ENCODE measurements around the gene AGXT. TPM values are rescaled to one million over a fixed set of nuclear protein-coding genes. Genes with fewer than 3 reads are reported as not detected.

The AGXT gene
- total and polyA plus RNA-seq, 4 donors: 254 to 1,572 (median 1,428) TPM

GRCh38 chr2:240855670-240856069, 13.0 kb upstream of the AGXT start:
- 94% methylated on average over 8 of the region's 8 CpGs for WGBS
- TF ChIP-seq HNF4G (IDR thresholded peaks at IDR 0.05) (no peak), MAX (IDR thresholded peaks at IDR 0.05) (no peak), ATF3 (IDR thresholded peaks at IDR 0.05) (no peak), YY1 (IDR thresholded peaks at IDR 0.05) (no peak)
- no peak overlapping the region for H3K4me3 ChIP-seq (ENCODE audit: low read depth in 1 of 3, low read length in 3 of 3)
- no peaks in the 10 kb centered on the region for H3K36me3 ChIP-seq (ENCODE audit: control insufficient read depth in 4 of 4, insufficient read depth in 3 of 4, low read depth in 1 of 4, low read length in 3 of 4)
- H3K27me3 ChIP-seq (ENCODE audit: control insufficient read depth in 4 of 4, insufficient read depth in 4 of 4, low read length in 3 of 4): no peaks in the 10 kb centered on the region
- peaks cover 19 to 62% (median 48%) of the 10 kb centered on the region in 4 donors for H3K4me1 ChIP-seq (ENCODE audit: control insufficient read depth in 4 of 4, insufficient read depth in 4 of 4, low read length in 3 of 4)
- no peak for DNase-seq (ENCODE audit: low spot score)
- H3K27ac ChIP-seq (ENCODE audit: low read depth in 1 of 2, low read length in 2 of 2): no peak overlapping the region
- H3K9me3 ChIP-seq (ENCODE audit: control insufficient read depth in 4 of 4, low read length in 3 of 4): no peaks in the 10 kb centered on the region
- peak overlapping the region in 1 of 2 donors; percentile 51 for H3K9ac ChIP-seq (ENCODE audit: low read depth in 1 of 2, low read length in 2 of 2)

- Histone ChIP-seq H3K9ac (ENCODE audit: low read depth in 1 of 2, low read length in 2 of 2) (peak overlapping the region; percentile 19 to 51), H3K27me3 (ENCODE audit: control insufficient read depth in 4 of 4, insufficient read depth in 4 of 4, low read length in 3 of 4) (no peaks in the 10 kb centered on the region), H3K9me3 (ENCODE audit: control insufficient read depth in 4 of 4, low read length in 3 of 4) (no peaks in the 10 kb centered on the region), H3K36me3 (ENCODE audit: control insufficient read depth in 4 of 4, insufficient read depth in 3 of 4, low read depth in 1 of 4, low read length in 3 of 4) (no peaks in the 10 kb centered on the region), H3K4me1 (ENCODE audit: control insufficient read depth in 4 of 4, insufficient read depth in 4 of 4, low read length in 3 of 4) (peaks cover 19 to 62% (median 45%) of the 10 kb centered on the region in 4 donors), H3K27ac (ENCODE audit: low read depth in 1 of 2, low read length in 2 of 2) (peak overlapping the region; percentile 55 to 90), H3K4me3 (ENCODE audit: low read depth in 1 of 3, low read length in 3 of 3) (peak overlapping the region in 1 of 3 donors; percentile 12)
- no peak for DNase-seq (ENCODE audit: low spot score)
- TF ChIP-seq FOXA2 (IDR thresholded peaks at IDR 0.05): no peak
- TF ChIP-seq JUND (IDR thresholded peaks at IDR 0.05): no peak
- peak; percentile 20 for TF ChIP-seq FOXA1 (IDR thresholded peaks at IDR 0.05)
- TF ChIP-seq RAD21 (IDR thresholded peaks at IDR 0.05): peak; percentile 58 to 76
- TF ChIP-seq ATF3 (IDR thresholded peaks at IDR 0.05): no peak
- peak; percentile 78 for TF ChIP-seq SP1 (IDR thresholded peaks at IDR 0.05)
- no peak for TF ChIP-seq TAF1 (conservative IDR thresholded peaks at IDR 0.05)
- TF ChIP-seq NR2F2 (IDR thresholded peaks at IDR 0.05): peak; percentile 97
- no peak for TF ChIP-seq ZBTB33 (IDR thresholded peaks at IDR 0.05)
- peak; percentile 59 for TF ChIP-seq MAX (IDR thresholded peaks at IDR 0.05)
- no peak for TF ChIP-seq REST (IDR thresholded peaks at IDR 0.05)
- peak; percentile 53 for TF ChIP-seq CTCF (IDR thresholded peaks at IDR 0.05; ENCODE audit: low read depth, low read length, missing input control)
- no peak for TF ChIP-seq YY1 (IDR thresholded peaks at IDR 0.05)
- peak; percentile 91 to 99 for TF ChIP-seq RXRA (IDR thresholded peaks at IDR 0.05)
- peak in 1 of 2 donors; percentile 59 for TF ChIP-seq EGR1 (IDR thresholded peaks at IDR 0.05; ENCODE audit: low read depth in 2 of 2)
- peak; percentile 75 to 93 for TF ChIP-seq HNF4A (conservative IDR thresholded peaks at IDR 0.05)
- WGBS: 42% methylated on average over 21 of the region's 21 CpGs
These were observed 12.3 kb upstream of the AGXT start for GRCh38 chr2:240856151-240856980.
